ENCODE results near the gene NR1H2. TPM values are rescaled to one million over a fixed set of nuclear protein-coding genes. Genes with fewer than 3 reads are reported as not detected.
"Not testable (repeated sequence)": the region's sequence is repeated elsewhere in the genome, so short reads cannot be mapped to it uniquely, and the experiment has no call there.

NR1H2 gene
- total RNA-seq, 1 donor from 2014 or later, result 100 TPM

- no peak for TF ChIP-seq CTCF (IDR thresholded peaks at IDR 0.05)
- no peaks in the 10 kb centered on the region for H3K27me3 ChIP-seq (ENCODE audit: low read depth)
- ATAC-seq (no peak), DNase-seq (no peak)
- peaks cover 4% of the 10 kb centered on the region for H3K4me1 ChIP-seq
- H3K9me3 ChIP-seq, result no peaks in the 10 kb centered on the region
- intact Hi-C loops (cut with DNase I), result no loop called here
- H3K36me3 ChIP-seq, result no peaks in the 10 kb centered on the region
- H3K4me3 ChIP-seq, result no peak overlapping the region
- H3K27ac ChIP-seq, result no peak overlapping the region
Observed at GRCh38 chr19:50340331-50340730, 35.9 kb upstream of the NR1H2 start.

- Histone ChIP-seq H3K27me3 (ENCODE audit: low read depth) (no peaks in the 10 kb centered on the region), H3K4me1 (peaks cover 4% of the 10 kb centered on the region), H3K4me3 (no peak overlapping the region), H3K9me3 (no peaks in the 10 kb centered on the region), H3K27ac (peak overlapping the region; percentile 25), H3K36me3 (no peaks in the 10 kb centered on the region)
- intact Hi-C loops (cut with DNase I), result no loop called here
- DNase-seq (peak; percentile 19), ATAC-seq (peak; percentile 53 to 77)
- TF ChIP-seq CTCF (IDR thresholded peaks at IDR 0.05), result no peak
Observed at GRCh38 chr19:50341091-50341564, 35.1 kb upstream of the NR1H2 start.

GRCh38 chr19:50344661-50345318 lies 31.5 kb upstream of the NR1H2 start:
- Histone ChIP-seq H3K27me3 (ENCODE audit: low read depth) (no peaks in the 10 kb centered on the region), H3K4me3 (peak overlapping the region; percentile 26), H3K27ac (no peak overlapping the region), H3K9me3 (no peaks in the 10 kb centered on the region), H3K4me1 (peaks cover 4% of the 10 kb centered on the region), H3K36me3 (no peaks in the 10 kb centered on the region)
- DNase-seq (peak; percentile 33), ATAC-seq (peak; percentile 41 to 46)
- intact Hi-C loops (cut with DNase I), result no loop called here
- TF ChIP-seq CTCF (IDR thresholded peaks at IDR 0.05), result no peak

- H3K4me3 ChIP-seq; ATAC-seq; intact Hi-C loops (cut with DNase I); H3K4me1 ChIP-seq; H3K27ac ChIP-seq; H3K27me3 ChIP-seq (ENCODE audit: low read depth); H3K36me3 ChIP-seq; H3K9me3 ChIP-seq: not testable (repeated sequence)
- peak; percentile 49 for DNase-seq
Observed at GRCh38 chr19:50347089-50347581, 29.1 kb upstream of the NR1H2 start.

GRCh38 chr19:50349277-50350057 lies 26.8 kb upstream of the NR1H2 start:
- ATAC-seq (no peak), DNase-seq (peak; percentile 18)
- Histone ChIP-seq H3K27ac (no peak overlapping the region), H3K36me3 (no peaks in the 10 kb centered on the region), H3K27me3 (ENCODE audit: low read depth) (no peaks in the 10 kb centered on the region), H3K9me3 (no peaks in the 10 kb centered on the region), H3K4me3 (no peak overlapping the region), H3K4me1 (no peaks in the 10 kb centered on the region)
- TF ChIP-seq CTCF (IDR thresholded peaks at IDR 0.05), result no peak
- intact Hi-C loops (cut with DNase I), result no loop called here

GRCh38 chr19:50352242-50352641 lies 24.0 kb upstream of the NR1H2 start:
- Histone ChIP-seq H3K4me3 (no peak overlapping the region), H3K36me3 (no peaks in the 10 kb centered on the region), H3K27ac (no peak overlapping the region), H3K9me3 (no peaks in the 10 kb centered on the region), H3K4me1 (peaks cover 1% of the 10 kb centered on the region), H3K27me3 (ENCODE audit: low read depth) (no peaks in the 10 kb centered on the region)
- intact Hi-C loops (cut with DNase I), result no loop called here
- TF ChIP-seq CTCF (IDR thresholded peaks at IDR 0.05), result no peak
- no peak for ATAC-seq
- DNase-seq, result no peak

- H3K27me3 ChIP-seq (ENCODE audit: low read depth); intact Hi-C loops (cut with DNase I); H3K4me3 ChIP-seq; H3K9me3 ChIP-seq; H3K27ac ChIP-seq; ATAC-seq; H3K36me3 ChIP-seq: not testable (repeated sequence)
- peaks cover 14% of the 10 kb centered on the region for H3K4me1 ChIP-seq
- DNase-seq, result peak; percentile 28
Observed at GRCh38 chr19:50353487-50353880, 22.8 kb upstream of the NR1H2 start.
